HL-60 (cell line): Measurements from ENCODE around the gene MYBPC1.

ENCODE experiments used
- CTCF ChIP-seq: IDR thresholded peaks from one replicate; pipeline ENCODE4 v1.5.1; 2011; ENCODE audit warnings: low read length, control low read depth, inconsistent platforms; ENCODE audit not compliant: insufficient read depth
- GABPA ChIP-seq: IDR thresholded peaks from 2 replicates; pipeline ENCODE4 v1.6.1; 2012; ENCODE audit warnings: low read depth
- POLR2AphosphoS5 ChIP-seq: IDR thresholded peaks from 2 replicates; pipeline ENCODE4 v1.6.1; 2012; ENCODE audit warnings: low read depth
- REST ChIP-seq: IDR thresholded peaks from 2 replicates; pipeline ENCODE4 v1.6.1; 2012; ENCODE audit warnings: low read depth; ENCODE audit not compliant: insufficient replicate concordance
- SPI1 ChIP-seq: IDR thresholded peaks from 2 replicates; pipeline ENCODE4 v1.6.1; 2012; ENCODE audit warnings: low read depth, mild to moderate bottlenecking, borderline replicate concordance

GRCh38 chr12:101700299-101700820 lies 105.6 kb downstream of the MYBPC1 start:
- TF ChIP-seq CTCF (no peak), GABPA (no peak), POLR2AphosphoS5 (no peak), REST (no peak), SPI1 (no peak)
